HepG2 (cell line): ENCODE data around the gene FOXD1. TPM values are rescaled to one million over a fixed set of nuclear protein-coding genes. Genes with fewer than 3 reads are reported as not detected.

Experiments
- ARNT2 ChIP-seq: sonication (generic); formaldehyde crosslinking; IDR thresholded peaks from 2 replicates; pipeline ENCODE4 v1.8.0; 2022; ENCODE audit warnings: mild to moderate bottlenecking, low read depth, missing genetic modification reagents, moderate library complexity
- BCL6 ChIP-seq: IDR thresholded peaks from 2 replicates; pipeline ENCODE4 v1.6.1; 2016; ENCODE audit warnings: missing genetic modification reagents, missing compliant biosample characterization
- CBX5 ChIP-seq: sonication (generic); formaldehyde crosslinking; IDR thresholded peaks from 2 replicates; pipeline ENCODE4 v1.4.0; 2020; ENCODE audit warnings: missing genetic modification reagents, borderline replicate concordance
- CC2D1A ChIP-seq: sonication (generic); formaldehyde crosslinking; IDR thresholded peaks from 2 replicates; pipeline ENCODE4 v1.8.1; 2023; ENCODE audit warnings: mild to moderate bottlenecking, missing genetic modification reagents
- GTF2F1 ChIP-seq: fragments of 150-350 bp; IDR thresholded peaks from 2 replicates; pipeline ENCODE4 v1.6.1; 2014; ENCODE audit warnings: low read length
- KDM5B ChIP-seq: sonication (generic); formaldehyde crosslinking; IDR thresholded peaks from 2 replicates; pipeline ENCODE4 v1.4.0; 2020; ENCODE audit warnings: missing genetic modification reagents, mild to moderate bottlenecking, borderline replicate concordance
- MLX ChIP-seq: IDR thresholded peaks from 2 replicates; pipeline ENCODE4 v1.6.1; 2016
- MLXIP ChIP-seq: sonication (generic); formaldehyde crosslinking; IDR thresholded peaks from 2 replicates; pipeline ENCODE4 v1.9.0; 2021; ENCODE audit warnings: missing genetic modification reagents, borderline replicate concordance
- NR3C1 ChIP-seq: sonication (generic); formaldehyde crosslinking; IDR thresholded peaks from 2 replicates; pipeline ENCODE4 v1.4.0; 2020; ENCODE audit warnings: missing genetic modification reagents
- PHF5A ChIP-seq: IDR thresholded peaks from one replicate; pipeline ENCODE4 v1.6.1; 2018; ENCODE audit warnings: low read depth, missing genetic modification reagents; ENCODE audit not compliant: unreplicated experiment
- POLR2A ChIP-seq, 2 experiments: IDR thresholded peaks; 2 replicates each; pipeline ENCODE4 v1.6.1; 2011; ENCODE audit warnings: low read depth in 2 of 2, low read length in 2 of 2, mild to moderate bottlenecking in 1 of 2, moderate library complexity in 1 of 2; ENCODE audit not compliant: insufficient read depth in 1 of 2
- SATB2 ChIP-seq: sonication (generic); formaldehyde crosslinking; IDR thresholded peaks from 2 replicates; pipeline ENCODE4 v1.5.0; 2020; ENCODE audit warnings: missing genetic modification reagents
- TAF1 ChIP-seq: sonication (generic); formaldehyde crosslinking; IDR thresholded peaks from 2 replicates; pipeline ENCODE4 v1.4.0; 2020; ENCODE audit warnings: missing genetic modification reagents
- YEATS2 ChIP-seq: sonication (generic); formaldehyde crosslinking; IDR thresholded peaks from 2 replicates; pipeline ENCODE4 v1.4.0; 2020; ENCODE audit warnings: missing genetic modification reagents, borderline replicate concordance
- ZBTB2 ChIP-seq: sonication (generic); formaldehyde crosslinking; IDR thresholded peaks from 2 replicates; pipeline ENCODE4 v1.8.0; 2022; ENCODE audit warnings: low read depth, missing genetic modification reagents
- ZFX ChIP-seq: sonication (generic); formaldehyde crosslinking; IDR thresholded peaks from 2 replicates; pipeline ENCODE4 v1.4.0; 2020; ENCODE audit warnings: mild to moderate bottlenecking, low read depth, missing genetic modification reagents, moderate library complexity
- ZGPAT ChIP-seq: IDR thresholded peaks from 2 replicates; pipeline ENCODE4 v1.6.1; 2016; ENCODE audit warnings: mild to moderate bottlenecking
- ZNF207 ChIP-seq: fragments of 450-650 bp; IDR thresholded peaks from 2 replicates; pipeline ENCODE4 v1.6.1; 2016; ENCODE audit warnings: antibody characterized with exemption, borderline replicate concordance
- ZNF235 ChIP-seq: sonication (generic); formaldehyde crosslinking; IDR thresholded peaks from 2 replicates; pipeline ENCODE4 v1.8.1; 2023; ENCODE audit warnings: mild to moderate bottlenecking, missing genetic modification reagents, borderline replicate concordance
- ZNF253 ChIP-seq: sonication (generic); formaldehyde crosslinking; IDR thresholded peaks from 2 replicates; pipeline ENCODE4 v1.8.0; 2022; ENCODE audit warnings: mild to moderate bottlenecking, missing genetic modification reagents, borderline replicate concordance
- ZNF460 ChIP-seq: sonication (generic); formaldehyde crosslinking; IDR thresholded peaks from 2 replicates; pipeline ENCODE4 v1.5.1; 2020; ENCODE audit warnings: missing genetic modification reagents, mild to moderate bottlenecking, borderline replicate concordance
- ZNF468 ChIP-seq: sonication (generic); formaldehyde crosslinking; IDR thresholded peaks from 2 replicates; pipeline ENCODE4 v1.8.0; 2022; ENCODE audit warnings: mild to moderate bottlenecking, moderate library complexity, missing genetic modification reagents
- ZNF564 ChIP-seq: sonication (generic); formaldehyde crosslinking; IDR thresholded peaks from 2 replicates; pipeline ENCODE4 v1.8.1; 2023; ENCODE audit warnings: mild to moderate bottlenecking, missing genetic modification reagents
- ZNF580 ChIP-seq: IDR thresholded peaks from 2 replicates; pipeline ENCODE4 v1.6.1; 2016; ENCODE audit warnings: low read depth, borderline replicate concordance
- ZNF737 ChIP-seq: sonication (generic); formaldehyde crosslinking; IDR thresholded peaks from 2 replicates; pipeline ENCODE4 v1.5.0; 2020; ENCODE audit warnings: missing genetic modification reagents, mild to moderate bottlenecking, borderline replicate concordance
- polyA plus RNA-seq, 8 experiments: library from polyadenylated mRNA; depleted of rRNA in 3 of 8; stranded (reverse) in 7 of 8; unstranded in 1 of 8; fragments of >200 nt; fragmentation: Illumina TruSeq in 4 of 8; extraction: Trizol in 4 of 8; gene quantifications; 2 replicates each; pipeline versions ENCODE4 v1.2.1 to v1.2.3, GENCODE V29; 2011 to 2016; ENCODE audit warnings: low read depth in 4 of 8, missing spikeins in 1 of 8, mixed read lengths in 1 of 8; ENCODE audit not compliant: insufficient read depth in 1 of 8
- total RNA-seq, 5 experiments: library from RNA; depleted of rRNA; stranded (reverse); fragments of >200 nt; fragmentation: Illumina TruSeq; extraction: Trizol; gene quantifications; 2 replicates each; pipeline ENCODE4 v1.2.3, GENCODE V29; 2016; ENCODE audit warnings: low read depth in 1 of 5

FOXD1 gene
- total and polyA plus RNA-seq, 2 of the 13 experiments (the other 11 are each of a cell fraction or from before 2014, with no cell fraction given), result 0.04 to 0.05 TPM

GRCh38 chr5:73437101-73437776 is 11.3 kb downstream of the FOXD1 start (continued):
- TF ChIP-seq ZGPAT (no peak), ZNF253 (CRISPR knock-in tag) (no peak; the same call in 1 of the 2 replicates), MLX (CRISPR knock-in tag) (no peak), ZNF460 (CRISPR knock-in tag) (no peak), ZNF737 (CRISPR knock-in tag) (no peak), ZNF207 (no peak), ZNF564 (CRISPR knock-in tag) (no peak), SATB2 (CRISPR knock-in tag) (peak; percentile 11; the same call in 1 of the 2 replicates), CBX5 (CRISPR knock-in tag) (no peak), YEATS2 (CRISPR knock-in tag) (no peak), ZNF468 (CRISPR knock-in tag) (no peak), CC2D1A (CRISPR knock-in tag) (no peak), GTF2F1 (no peak), ZFX (CRISPR knock-in tag) (peak; percentile 76), TAF1 (CRISPR knock-in tag) (no peak), NR3C1 (CRISPR knock-in tag) (no peak), ARNT2 (CRISPR knock-in tag) (no peak), ZNF580 (CRISPR knock-in tag) (no peak), ZBTB2 (no peak), POLR2A (IDR thresholded peaks at IDR 0.05; ENCODE audit: insufficient read depth in 1 of 2, low read depth in 2 of 2, low read length in 2 of 2) (no peak), BCL6 (0 out of 2 replicates have a peak, but pooled peaks have one; percentile 3), ZNF235 (CRISPR knock-in tag) (no peak), KDM5B (CRISPR knock-in tag) (peak; percentile 65; the same call in 1 of the 2 replicates), MLXIP (CRISPR knock-in tag) (no peak), PHF5A (no peak)
